Mesangial cell (primary cell): ENCODE results near the gene SYNGR4. TPM values are rescaled to one million over a fixed set of nuclear protein-coding genes. Genes with fewer than 3 reads are reported as not detected.

Source experiments
- total RNA-seq: library from RNA; depleted of rRNA; stranded (reverse); fragments of >200 nt; gene quantifications from 2 replicates; pipeline ENCODE4 v1.2.3, GENCODE V29; 2015

SYNGR4 gene, protein sequence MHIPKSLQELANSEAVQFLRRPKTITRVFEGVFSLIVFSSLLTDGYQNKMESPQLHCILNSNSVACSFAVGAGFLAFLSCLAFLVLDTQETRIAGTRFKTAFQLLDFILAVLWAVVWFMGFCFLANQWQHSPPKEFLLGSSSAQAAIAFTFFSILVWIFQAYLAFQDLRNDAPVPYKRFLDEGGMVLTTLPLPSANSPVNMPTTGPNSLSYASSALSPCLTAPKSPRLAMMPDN
- total RNA-seq = 0.51 TPM in 1 of 2 replicates, not detected in the other

GRCh38 chr19:48363810-48364597 is at the start of gene SYNGR4, which contains the start of gene TMEM143:
SYNGR4 (plus strand) TSS chr19:48364367; CDS start chr19:48365843, 1,476 bp downstream.
TMEM143 (minus strand) TSS chr19:48363940; CDS start chr19:48363920, 20 bp downstream.

GRCh38 chr19:48325265-48325910 is 38.8 kb upstream of the SYNGR4 start, which contains the start of gene EMP3:
EMP3 (plus strand) TSS chr19:48325552; CDS start chr19:48326845, 1,293 bp downstream.

DNA sequence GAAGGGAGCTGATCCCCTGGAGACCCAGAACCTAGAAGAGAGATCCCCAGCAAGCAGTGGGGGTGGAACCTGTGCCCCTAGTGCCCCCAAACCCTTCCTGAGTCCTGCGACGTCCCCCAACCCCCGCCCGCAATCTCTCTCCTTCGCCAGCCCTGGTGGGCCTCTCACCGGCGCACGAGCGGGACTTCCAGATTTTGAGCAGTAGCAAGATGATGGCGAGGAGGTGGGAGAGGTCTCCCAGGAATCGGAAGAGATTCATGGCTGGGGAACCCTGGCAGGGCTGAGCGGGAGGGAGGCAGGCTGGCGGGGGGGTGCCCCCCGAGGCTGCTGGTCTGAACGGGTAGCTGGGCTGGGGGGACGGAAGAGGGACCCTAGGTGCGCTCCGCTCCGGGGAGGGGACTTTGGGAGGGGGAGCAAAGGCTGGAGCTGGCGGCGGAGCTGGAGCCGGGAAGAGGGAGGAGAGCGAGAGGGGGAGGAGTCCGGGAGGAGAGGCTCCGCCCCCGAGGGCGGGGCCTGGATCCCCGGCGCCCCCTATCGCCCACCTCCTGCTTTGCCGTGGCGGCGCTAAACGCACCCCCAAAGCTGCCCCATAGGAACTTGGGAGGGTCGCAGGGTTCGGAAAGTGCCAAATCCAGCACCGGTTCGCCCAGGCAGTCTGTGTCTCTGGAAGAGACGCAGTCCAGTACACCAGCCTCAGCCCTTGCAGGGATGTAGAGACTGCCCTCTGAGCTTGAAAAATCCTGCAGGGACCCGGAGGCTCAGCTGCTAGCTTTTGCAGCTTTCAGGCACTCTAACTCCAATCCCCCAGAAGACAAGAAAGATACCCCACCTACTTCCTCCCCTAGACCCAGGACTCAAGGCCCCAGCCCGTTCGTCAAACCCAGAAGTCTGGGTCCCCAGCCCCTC is 27.2 kb downstream of the SYNGR4 start, which contains the start of gene KDELR1:
TSS of gene KDELR1 (minus strand) at position 452 of the 906 bp plus-strand sequence. CDS start at position 259, 193 bp downstream.

GRCh38 chr19:48393559-48394330 is 29.6 kb downstream of the SYNGR4 start, which contains the start of gene GRIN2D:
GRIN2D (plus strand) TSS chr19:48393668; CDS start chr19:48398393, 4,725 bp downstream.

Other genes with a start within 250 kb of the SYNGR4 start
- gene LIG1, start 194.0 kb upstream of the SYNGR4 start, total RNA-seq = 15.5 and 66.3 TPM in 2 replicates
- 2.3 and 3.8 TPM in 2 replicates for gene ZSWIM9, start 193.7 kb upstream of the SYNGR4 start, total RNA-seq
- gene CARD8, start 108.5 kb upstream of the SYNGR4 start, total RNA-seq = 13.0 and 13.2 TPM in 2 replicates
- gene ZNF114, start 94.3 kb upstream of the SYNGR4 start, total RNA-seq = 0.33 and 0.89 TPM in 2 replicates
- gene EMP3, start 38.8 kb upstream of the SYNGR4 start, total RNA-seq = 142 and 190 TPM in 2 replicates
- gene TMEM143, start 427 bp upstream of the SYNGR4 start, total RNA-seq = 3.7 and 8.6 TPM in 2 replicates
- gene KDELR1, start 27.2 kb downstream of the SYNGR4 start, total RNA-seq = 167 and 216 TPM in 2 replicates
- gene GRIN2D, start 29.3 kb downstream of the SYNGR4 start, total RNA-seq = 0.49 and 1.3 TPM in 2 replicates
- gene GRWD1, start 81.6 kb downstream of the SYNGR4 start, total RNA-seq = 36.4 and 46.9 TPM in 2 replicates
- 0.25 and 0.65 TPM in 2 replicates for gene KCNJ14, start 91.2 kb downstream of the SYNGR4 start, total RNA-seq
- 53.8 and 56.8 TPM in 2 replicates for gene CYTH2, start 105.0 kb downstream of the SYNGR4 start, total RNA-seq
- 0.16 and 1.4 TPM in 2 replicates for gene LMTK3, start 147.5 kb downstream of the SYNGR4 start, total RNA-seq
- gene SULT2B1, start 187.8 kb downstream of the SYNGR4 start, total RNA-seq = 0.25 TPM in 1 of 2 replicates, not detected in the other
- not detected in 2 replicates for gene SPACA4, start 242.4 kb downstream of the SYNGR4 start, total RNA-seq